ENCODE data around the gene CIB4. TPM values are rescaled to one million over a fixed set of nuclear protein-coding genes. Genes with fewer than 3 reads are reported as not detected.

The CIB4 gene
- total RNA-seq, 5 donors from 2014 or later (not counting 1 experiment from before 2014, with no cell fraction given): not detected

- no peaks in the 10 kb centered on the region for H3K36me3 ChIP-seq (ENCODE audit: control insufficient read depth in 2 of 2, extremely low read depth in 1 of 2, insufficient read depth in 1 of 2, low read length in 1 of 2)
- ATAC-seq (replicated peaks in 1 of 4): no peak
- DNase-seq: no peak
- no peaks in the 10 kb centered on the region for H3K36me3 Mint-ChIP-seq
- no peak overlapping the region for H3K4me3 ChIP-seq (ENCODE audit: control insufficient read depth in 1 of 2, extremely low read depth in 1 of 2, low read length in 1 of 2)
- H3K4me3 Mint-ChIP-seq: no peak overlapping the region
- H3K9me3 ChIP-seq: no peaks in the 10 kb centered on the region
- no peak overlapping the region for H3K27ac Mint-ChIP-seq
- WGBS (ENCODE audit: insufficient coverage): 91% methylated on average over 12 of the region's 12 CpGs
- H3K27me3 ChIP-seq (replicated peaks in 1 of 2; ENCODE audit: control insufficient read depth in 2 of 2, extremely low read depth in 1 of 2, insufficient read depth in 2 of 2, low read length in 1 of 2): peaks cover 0 to 20% of the 10 kb centered on the region in 2 experiments
- H3K4me1 Mint-ChIP-seq: no peaks in the 10 kb centered on the region
- H3K4me1 ChIP-seq (ENCODE audit: control insufficient read depth in 1 of 2, extremely low read depth in 1 of 2, insufficient read depth in 2 of 2, low read length in 2 of 2): no peaks in the 10 kb centered on the region
- no peaks in the 10 kb centered on the region for H3K9me3 Mint-ChIP-seq
- CTCF ChIA-PET: no interaction called here
- POLR2A ChIA-PET: no interaction called here
- H3K27ac ChIP-seq (ENCODE audit: low read length): no peak overlapping the region
- H3K27me3 Mint-ChIP-seq: peaks cover 0 to 3% of the 10 kb centered on the region in 2 donors
Measured at GRCh38 chr2:26532301-26533250, 108.6 kb downstream of the CIB4 start.

Other genes with a start within 250 kb of the CIB4 start
- not detected for gene DRC1, start 239.4 kb downstream of the CIB4 start, total RNA-seq
- 1 to 10 TPM in 1 of 5 donors, under 1 TPM in 4; 0.20 to 2.8 (median 0.45) TPM for gene OTOF, start 163.2 kb downstream of the CIB4 start, total RNA-seq
- under 1 TPM in 3 of 5 donors, not detected in 2; 0.23 to 0.35 (median 0.26) TPM for gene KCNK3, start 51.4 kb upstream of the CIB4 start, total RNA-seq
- gene SLC35F6, start 122.9 kb upstream of the CIB4 start, total RNA-seq: 10 to 100 TPM; 17.6 to 20.0 (median 18.4) TPM
- gene CENPA, start 144.7 kb upstream of the CIB4 start, total RNA-seq: 1 to 10 TPM in 2 of 5 donors, under 1 TPM in 3; 0.30 to 1.9 (median 0.76) TPM
- gene DPYSL5, start 206.8 kb upstream of the CIB4 start, total RNA-seq: not detected

Data from T-cell (primary cell).